Cardiac muscle cell (in vitro differentiated cells and primary cell): ENCODE measurements around the gene LARGE1. TPM values are rescaled to one million over a fixed set of nuclear protein-coding genes. Genes with fewer than 3 reads are reported as not detected.

ENCODE experiments used
- DNase-seq, 2 donors: peaks; one replicate each; pipeline versions ENCODE4 v3.0.0 to v3.0.0-alpha.2; 2010 to 2017; ENCODE audit warnings: low read depth in 1 of 2, low spot score in 1 of 2
- H3K27ac ChIP-seq: fragments of 200-600 bp; sonication (generic); 2 replicates; pipeline ENCODE4 v1.5.1; 2016
- H3K27me3 ChIP-seq: fragments of 200-600 bp; sonication (generic); 2 replicates; pipeline ENCODE4 v1.6.0; 2016; ENCODE audit warnings: control low read depth
- H3K36me3 ChIP-seq: fragments of 200-600 bp; sonication (generic); 2 replicates; pipeline ENCODE4 v1.5.1; 2016; ENCODE audit warnings: control low read depth
- H3K4me1 ChIP-seq: fragments of 200-600 bp; sonication (generic); 2 replicates; pipeline ENCODE4 v1.8.1; 2017; ENCODE audit warnings: low read depth, mild to moderate bottlenecking, mixed run types
- H3K4me3 ChIP-seq: fragments of 200-600 bp; sonication (generic); 2 replicates; pipeline ENCODE4 v1.5.1; 2016; ENCODE audit warnings: mild to moderate bottlenecking
- H3K9me3 ChIP-seq: fragments of 200-600 bp; sonication (generic); 2 replicates; pipeline ENCODE4 v1.5.1; 2017; ENCODE audit warnings: low read depth, mild to moderate bottlenecking, control low read depth
- CTCF ChIP-seq: IDR thresholded peaks from 2 replicates; pipeline ENCODE4 v1.5.1; 2012; ENCODE audit warnings: low read depth, mild to moderate bottlenecking, low read length
- polyA plus RNA-seq: library from polyadenylated mRNA; unstranded; fragments of >200 nt; fragmentation: Nextera tagmentation; extraction: Ambion mirVana; gene quantifications from 2 replicates; pipeline ENCODE4 v1.2.1, GENCODE V29; 2016
- total RNA-seq: library from RNA; depleted of rRNA; stranded (reverse); fragments of >200 nt; gene quantifications from 2 replicates; pipeline ENCODE4 v1.2.3, GENCODE V29; 2016

Gene LARGE1
- total and polyA plus RNA-seq, 2 experiments from 2014 or later = 18.4 to 34.3 TPM

DNA sequence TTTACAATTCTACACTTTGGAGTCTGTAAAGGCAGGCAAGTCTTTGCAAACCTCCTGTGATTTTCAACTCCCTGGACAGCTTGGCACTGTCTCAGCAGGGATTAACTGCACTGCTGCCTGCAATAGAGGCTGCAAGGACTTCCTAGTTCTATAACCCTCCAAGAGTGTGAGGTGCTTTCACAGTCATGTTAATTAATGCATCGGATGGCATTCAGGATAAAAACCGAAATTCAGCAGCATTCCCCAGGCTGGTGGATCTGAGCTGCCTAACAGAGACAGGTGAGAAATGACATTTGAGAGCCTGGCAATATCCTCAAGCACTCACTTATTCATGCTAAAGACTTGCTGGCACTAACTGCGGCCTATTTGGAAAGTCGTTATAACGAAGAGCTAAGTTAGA is 85.0 kb downstream of the LARGE1 start:
- Histone ChIP-seq H3K4me3 (no peak overlapping the region), H3K4me1 (peaks cover 12% of the 10 kb centered on the region), H3K27ac (no peak overlapping the region), H3K36me3 (no peaks in the 10 kb centered on the region), H3K27me3 (no peaks in the 10 kb centered on the region), H3K9me3 (no peaks in the 10 kb centered on the region)
- DNase-seq = no peak
- TF ChIP-seq CTCF = no peak

GRCh38 chr22:33832558-33833151 is 87.6 kb downstream of the LARGE1 start:
- H3K27me3 ChIP-seq = no peaks in the 10 kb centered on the region
- H3K27ac ChIP-seq = no peak overlapping the region
- H3K4me3 ChIP-seq = no peak overlapping the region
- DNase-seq = peak in 1 of 2 donors; percentile 46
- H3K4me1 ChIP-seq = peaks cover 12% of the 10 kb centered on the region
- no peaks in the 10 kb centered on the region for H3K36me3 ChIP-seq
- no peaks in the 10 kb centered on the region for H3K9me3 ChIP-seq
- no peak for TF ChIP-seq CTCF

- Histone ChIP-seq H3K9me3 (no peaks in the 10 kb centered on the region), H3K27me3 (no peaks in the 10 kb centered on the region), H3K27ac (no peak overlapping the region), H3K4me1 (peaks cover 12% of the 10 kb centered on the region), H3K36me3 (no peaks in the 10 kb centered on the region), H3K4me3 (no peak overlapping the region)
- DNase-seq = no peak
- TF ChIP-seq CTCF = no peak
These were observed 88.6 kb downstream of the LARGE1 start for GRCh38 chr22:33831651-33832050.

DNA sequence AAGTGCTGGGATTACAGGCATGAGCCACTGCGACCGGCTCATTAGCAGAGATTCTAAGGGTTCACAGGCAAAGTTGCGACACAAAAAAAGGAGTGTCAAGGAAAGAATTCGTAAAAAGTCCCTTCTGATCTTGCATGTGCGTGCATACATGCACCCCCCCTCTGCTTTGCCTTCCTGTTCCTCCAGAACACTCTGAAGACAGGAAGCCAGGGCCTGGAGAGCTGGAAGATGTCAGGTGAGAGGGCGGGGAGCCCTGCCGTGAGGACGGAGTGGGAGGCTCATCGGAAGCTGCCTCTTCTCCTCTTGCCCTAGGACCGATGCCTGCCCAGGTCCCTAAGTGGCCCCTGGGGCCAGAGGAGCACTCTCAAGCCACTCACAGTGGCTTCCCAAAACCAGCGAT is 89.1 kb downstream of the LARGE1 start:
- Histone ChIP-seq H3K4me1 (peaks cover 10% of the 10 kb centered on the region), H3K27me3 (no peaks in the 10 kb centered on the region), H3K36me3 (no peaks in the 10 kb centered on the region), H3K9me3 (no peaks in the 10 kb centered on the region), H3K4me3 (no peak overlapping the region), H3K27ac (no peak overlapping the region)
- no peak for TF ChIP-seq CTCF
- no peak for DNase-seq

GRCh38 chr22:33829546-33830280 is 90.6 kb downstream of the LARGE1 start:
- Histone ChIP-seq H3K36me3 (no peaks in the 10 kb centered on the region), H3K27me3 (no peaks in the 10 kb centered on the region), H3K27ac (no peak overlapping the region), H3K9me3 (no peaks in the 10 kb centered on the region), H3K4me1 (no peaks in the 10 kb centered on the region), H3K4me3 (no peak overlapping the region)
- TF ChIP-seq CTCF = no peak
- no peak for DNase-seq
